HG03439 (cell line): ENCODE results near the gene PAXX.

Experiments used
- ATAC-seq: cut with Tn5 transposase; IDR thresholded peaks from one replicate; pipeline ENCODE4 v1.9.1; 2021; ENCODE audit warnings: mild to moderate bottlenecking, moderate library complexity; ENCODE audit not compliant: unreplicated experiment

PAXX gene

DNA sequence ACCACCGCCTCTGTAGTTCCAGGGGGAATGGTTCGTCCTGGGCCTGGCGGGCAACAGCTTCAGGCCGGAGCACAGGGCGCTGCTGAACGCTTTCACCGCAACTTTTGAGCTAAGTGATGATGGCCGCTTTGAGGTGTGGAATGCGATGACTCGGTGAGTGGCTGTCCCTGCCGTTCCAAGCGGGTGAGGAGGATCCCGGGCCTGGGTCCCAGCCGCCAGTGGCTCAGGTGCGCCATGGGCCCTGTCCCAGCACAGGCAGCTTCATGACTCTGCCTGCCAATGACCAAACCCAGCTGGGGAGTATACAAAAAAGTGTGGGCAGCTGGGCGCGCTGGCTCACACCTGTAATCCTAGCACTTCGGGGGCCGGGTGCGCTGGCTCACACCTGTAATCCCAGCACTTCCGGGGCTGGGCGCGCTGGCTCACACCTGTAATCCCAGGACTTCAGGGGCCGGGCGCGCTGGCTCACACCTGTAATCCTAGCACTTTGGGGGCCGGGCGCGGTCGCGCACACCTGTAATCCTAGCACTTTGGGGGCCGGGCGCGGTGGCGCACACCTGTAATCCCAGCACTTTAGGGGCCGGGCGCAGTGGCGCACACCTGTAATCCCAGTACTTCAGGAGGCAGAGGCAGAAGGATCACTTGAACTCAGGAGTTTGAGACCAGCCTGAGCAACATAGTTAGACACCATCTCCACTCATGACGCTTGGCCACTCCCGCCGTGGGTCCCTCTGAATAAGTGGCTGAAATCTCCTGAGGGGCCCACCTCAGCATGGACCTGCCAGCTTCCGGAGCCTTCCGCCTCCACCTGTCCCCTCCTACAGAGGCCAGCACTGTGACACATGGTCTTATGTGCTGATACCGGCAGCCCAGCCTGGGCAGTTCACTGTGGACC, 39.1 kb upstream of the PAXX start:
- no peak for ATAC-seq

GRCh38 chr9:136953771-136954269, 38.4 kb upstream of the PAXX start:
- ATAC-seq = no peak

GRCh38 chr9:136954270-136955083, 37.7 kb upstream of the PAXX start:
- ATAC-seq = no peak

- ATAC-seq = no peak
Observed at GRCh38 chr9:136955202-136955942, 36.9 kb upstream of the PAXX start.

DNA sequence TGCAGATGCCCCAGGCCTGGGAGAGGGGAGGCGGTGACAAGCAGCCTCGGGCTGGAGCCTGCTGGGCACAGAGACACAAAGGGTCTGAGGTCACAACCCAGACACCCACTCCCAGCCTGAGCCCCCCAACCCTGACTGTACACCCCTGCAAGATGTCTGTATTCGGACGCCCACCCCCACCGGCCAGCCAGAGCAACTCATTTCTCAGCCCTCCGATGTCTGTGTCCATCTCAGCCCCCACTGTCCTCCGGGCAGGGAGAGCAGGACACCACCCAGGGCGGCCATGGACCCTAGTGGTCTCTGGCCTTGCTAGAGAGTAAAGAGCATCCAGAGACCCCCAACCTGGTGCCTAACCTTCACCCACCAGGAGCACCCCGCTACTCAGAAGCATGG, 36.3 kb upstream of the PAXX start:
- no peak for ATAC-seq

DNA sequence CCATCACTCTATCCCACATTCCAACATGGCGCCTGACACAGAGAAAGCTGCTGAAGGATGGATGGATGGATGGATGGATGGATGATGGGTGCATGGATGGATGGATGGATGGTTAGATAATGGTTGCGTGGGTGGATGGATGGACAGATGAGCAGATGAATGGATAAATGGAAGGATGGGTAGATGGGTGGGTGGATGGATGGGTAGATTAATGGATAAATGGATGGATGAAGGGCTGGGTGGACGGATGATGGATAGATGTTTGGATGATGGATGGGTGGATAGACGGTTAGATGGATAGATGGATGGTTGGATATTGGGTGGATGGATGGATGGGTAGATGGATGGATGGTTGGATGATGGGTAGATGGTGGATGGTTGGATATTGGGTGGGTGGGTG, 35.6 kb upstream of the PAXX start:
- no peak for ATAC-seq

DNA sequence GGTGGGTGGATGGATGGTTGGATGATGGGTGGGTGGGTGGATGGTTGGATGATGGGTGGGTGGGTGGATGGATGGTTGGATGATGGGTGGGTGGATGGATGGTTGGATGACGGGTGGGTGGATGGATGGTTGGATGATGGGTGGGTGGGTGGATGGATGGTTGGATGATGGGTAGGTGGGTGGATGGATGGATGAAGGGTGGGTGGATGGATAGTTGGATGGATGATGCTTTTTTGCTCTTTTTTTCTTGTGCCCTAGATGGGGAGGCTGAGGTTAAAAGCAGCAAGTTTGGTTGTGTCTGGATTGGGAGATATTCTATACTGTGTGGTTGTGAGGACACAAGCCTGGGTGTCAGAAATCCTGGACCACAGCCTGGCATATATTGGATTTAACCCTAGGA, 34.8 kb upstream of the PAXX start:
- no peak for ATAC-seq

GRCh38 chr9:136957901-136958300, 34.3 kb upstream of the PAXX start:
- no peak for ATAC-seq

DNA sequence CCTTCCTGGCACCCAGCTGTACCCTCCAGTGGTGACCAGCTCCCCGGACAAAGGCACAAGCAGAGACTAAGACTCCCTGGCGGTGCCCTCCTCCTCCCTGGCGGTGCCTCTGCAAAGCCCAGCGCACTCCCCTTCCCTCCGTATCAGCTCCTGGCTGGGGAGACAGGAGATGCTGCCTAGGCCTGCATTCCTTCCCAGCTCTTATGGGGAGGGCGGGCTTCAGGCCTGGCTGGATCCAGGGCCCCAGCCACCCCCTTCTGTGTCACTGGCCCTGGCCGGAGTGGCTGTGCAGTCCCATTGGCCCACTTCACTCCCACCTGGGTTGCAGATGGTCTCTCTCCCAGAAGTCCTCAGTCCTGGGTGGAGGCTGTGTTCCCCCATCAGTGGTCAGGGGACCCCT, 33.7 kb upstream of the PAXX start:
- no peak for ATAC-seq

DNA sequence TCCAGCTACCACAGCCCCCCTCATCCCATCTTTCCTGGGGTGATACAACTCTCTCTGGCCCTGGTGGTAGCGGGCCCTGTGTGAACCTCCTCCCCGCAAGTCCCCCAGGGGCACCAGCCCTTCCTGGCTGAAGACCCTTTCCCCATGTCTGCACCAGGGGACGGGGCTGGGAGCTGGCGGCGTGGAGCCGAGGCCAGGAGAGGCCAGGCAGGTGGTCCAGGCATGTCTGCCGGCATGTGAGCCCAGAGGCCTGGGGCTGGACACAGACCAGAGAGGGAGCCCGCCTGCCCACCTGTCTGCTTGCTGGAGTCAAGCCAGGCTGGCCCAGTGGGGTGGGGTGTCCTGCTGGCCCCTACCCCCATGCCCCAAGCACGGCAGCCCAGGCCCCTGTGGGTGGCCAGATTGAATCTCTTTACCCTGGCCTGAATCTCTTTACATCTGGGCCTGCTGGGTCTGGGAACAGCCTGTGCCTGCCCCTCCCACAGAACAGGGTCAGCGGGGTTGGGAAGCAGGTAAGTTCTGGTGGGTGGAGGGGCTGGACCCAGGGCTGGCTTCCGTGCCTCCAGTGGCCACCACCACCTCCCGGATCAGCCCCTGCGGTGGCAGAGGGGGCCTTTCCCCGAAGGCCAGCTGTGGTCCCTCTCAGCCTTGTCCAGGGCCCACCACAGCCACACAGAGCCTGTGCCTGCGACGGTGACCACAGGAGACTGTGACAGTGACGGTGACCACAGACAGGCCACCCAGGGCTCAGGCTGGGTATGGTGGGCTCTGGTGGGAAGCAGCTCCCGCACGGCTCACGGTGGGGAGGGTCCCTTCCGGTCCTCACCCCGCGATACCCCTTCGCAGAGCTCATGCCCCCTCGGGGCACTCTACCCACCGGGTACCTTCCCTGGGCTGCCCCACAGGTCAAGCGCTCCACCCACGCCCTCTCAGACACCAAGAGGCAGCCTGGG, 33.0 kb upstream of the PAXX start:
- ATAC-seq = no peak

GRCh38 chr9:136960212-136960937, 31.8 kb upstream of the PAXX start:
- no peak for ATAC-seq

- ATAC-seq = no peak
Observed at GRCh38 chr9:136960938-136961275, 31.3 kb upstream of the PAXX start.

- ATAC-seq = no peak
Observed at GRCh38 chr9:136961279-136962065, 30.8 kb upstream of the PAXX start.

GRCh38 chr9:136962163-136962562, 30.1 kb upstream of the PAXX start:
- ATAC-seq = no peak

DNA sequence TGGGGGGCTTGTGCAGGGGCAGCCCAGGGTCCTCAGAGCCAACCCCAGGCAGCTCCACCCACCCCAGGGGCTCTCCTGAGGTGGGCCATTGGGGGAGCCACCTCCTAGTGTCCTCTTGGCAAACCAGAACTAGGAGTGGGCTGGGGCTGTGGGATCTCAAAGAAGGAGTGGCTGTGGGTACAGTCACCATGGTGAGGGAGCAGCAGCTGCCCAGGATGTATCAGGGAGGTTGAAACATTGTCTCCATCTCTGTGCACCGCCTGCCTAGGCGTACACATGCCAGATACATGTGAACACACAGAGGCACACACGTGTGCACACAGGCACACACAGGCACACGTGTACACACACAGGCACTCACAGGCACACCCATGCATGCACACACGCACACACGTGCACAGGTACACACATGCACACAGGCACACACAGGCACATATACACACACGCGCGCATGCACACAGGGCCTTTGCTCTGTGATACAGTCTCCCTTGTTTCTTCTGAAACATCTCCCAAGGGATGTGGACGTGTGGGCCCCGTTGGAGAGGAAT, 29.4 kb upstream of the PAXX start:
- no peak for ATAC-seq

DNA sequence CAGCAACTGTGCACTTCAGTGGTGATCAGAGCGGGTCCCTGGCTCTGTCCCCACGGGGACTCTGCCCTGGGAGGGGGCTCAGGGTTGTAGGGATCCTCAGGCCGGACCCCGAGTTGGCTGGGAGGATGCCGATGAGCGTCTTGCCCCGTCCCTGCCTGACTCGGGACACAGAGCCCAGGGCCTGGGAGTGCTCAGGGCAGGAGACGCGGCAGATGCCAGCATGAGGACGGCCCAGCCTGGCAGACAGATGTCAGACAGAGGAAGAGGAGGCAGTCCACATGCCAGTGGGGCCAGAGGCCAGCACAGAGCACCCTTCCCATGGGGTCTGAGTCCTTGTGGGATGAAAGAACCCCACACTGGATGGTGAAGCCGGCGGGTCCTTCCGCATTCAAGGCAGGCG, 28.9 kb upstream of the PAXX start:
- ATAC-seq = no peak

DNA sequence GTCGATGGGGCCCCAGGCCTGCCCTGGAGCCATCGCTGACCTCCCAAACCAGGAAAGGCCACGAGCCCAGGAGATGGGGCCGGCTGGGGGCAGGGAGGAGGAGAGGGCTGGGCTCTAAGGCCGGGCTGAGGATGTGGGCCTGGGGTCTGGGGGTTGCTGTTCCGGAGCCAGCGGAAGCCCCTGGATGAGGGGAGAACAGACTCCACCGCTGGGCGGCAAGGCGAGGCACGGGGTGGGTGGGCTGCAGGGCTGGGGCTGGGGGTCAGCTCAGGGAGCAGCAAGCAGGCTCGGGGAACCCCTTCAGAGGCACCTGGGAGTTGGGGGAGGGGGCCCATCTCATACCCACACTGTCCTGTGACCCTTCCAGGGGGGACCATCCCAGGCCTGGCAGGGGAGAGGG, 28.5 kb upstream of the PAXX start:
- no peak for ATAC-seq

GRCh38 chr9:136964171-136964689, 28.0 kb upstream of the PAXX start:
- no peak for ATAC-seq
